Melanocyte of skin (primary cell): ENCODE data around the gene NECTIN4. TPM values are rescaled to one million over a fixed set of nuclear protein-coding genes. Genes with fewer than 3 reads are reported as not detected.

Experiments used
- small RNA-seq, 2 donors: library from RNA; depleted of rRNA; stranded (forward); fragments of <200 nt; gene quantifications; one replicate each; pipeline ENCODE3, GENCODE V24; 2012
- total RNA-seq, 2 donors: library from RNA; depleted of rRNA; stranded (reverse); fragments of >200 nt; gene quantifications; 2 replicates each; pipeline ENCODE4 v1.2.3, GENCODE V29; 2012

NECTIN4 gene
- under 1 TPM in 1 of 2 donors, not detected in 1; 0.69 TPM for total RNA-seq

GRCh38 chr1:161089251-161089924 is at the start of gene NECTIN4:
Gene NECTIN4, minus strand, starts transcription at chr1:161089558. Its CDS starts 262 bp downstream, at chr1:161089296.

GRCh38 chr1:161132410-161133219 is 43.3 kb upstream of the NECTIN4 start, which contains the start of gene DEDD:
Gene DEDD, minus strand, starts transcription at chr1:161132667. Its CDS starts 8,205 bp downstream, at chr1:161124462.

GRCh38 chr1:161117759-161118581 is 28.6 kb upstream of the NECTIN4 start, which contains the start of the genes NIT1 and PFDN2:
Gene NIT1, plus strand, starts transcription at chr1:161118105. Its CDS starts 72 bp downstream, at chr1:161118177.
Gene PFDN2, minus strand, starts transcription at chr1:161118037. Its CDS starts 11 bp downstream, at chr1:161118026.

GRCh38 chr1:161098210-161099068 is 9.1 kb upstream of the NECTIN4 start, which contains the start of gene KLHDC9:
Gene KLHDC9, plus strand, starts transcription at chr1:161098361. Its CDS starts 175 bp downstream, at chr1:161098536.

GRCh38 chr1:161069731-161070270 is 19.6 kb downstream of the NECTIN4 start, which contains the start of gene ARHGAP30:
Gene ARHGAP30, minus strand, starts transcription at chr1:161069891. Its CDS starts 267 bp downstream, at chr1:161069624.

GRCh38 chr1:161045736-161046604 is 43.4 kb downstream of the NECTIN4 start, which contains the start of gene USF1:
Gene USF1, minus strand, starts transcription at chr1:161045977. Its CDS starts 2,702 bp downstream, at chr1:161043275.

GRCh38 chr1:161038523-161039153 is 50.7 kb downstream of the NECTIN4 start, which contains the start of gene TSTD1:
Gene TSTD1, minus strand, starts transcription at chr1:161038964. Its CDS starts 75 bp downstream, at chr1:161038889.

Small RNA genes lying within 50 kb of the gene (small RNA-seq; reads per million reads assigned to genes)
- 0 reads per million in 2 donors for gene AL591806.2

Other genes starting within 250 kb of the NECTIN4 start
- under 1 TPM in 1 of 2 donors, not detected in 1; 0.33 TPM for gene CD244, start 226.7 kb downstream of the NECTIN4 start, total RNA-seq
- gene ITLN1, start 204.4 kb downstream of the NECTIN4 start, total RNA-seq: not detected
- gene ITLN2, start 134.7 kb downstream of the NECTIN4 start, total RNA-seq: not detected
- 10 to 100 TPM; 13.4 to 47.0 TPM for gene F11R, start 68.4 kb downstream of the NECTIN4 start, total RNA-seq
- gene TSTD1, start 50.6 kb downstream of the NECTIN4 start, total RNA-seq: 1 to 10 TPM; 2.7 to 6.9 TPM
- gene USF1, start 43.6 kb downstream of the NECTIN4 start, total RNA-seq: 10 to 100 TPM; 75.0 to 92.9 TPM
- under 1 TPM in 1 of 2 donors, not detected in 1; under 0.01 TPM for gene ARHGAP30, start 19.7 kb downstream of the NECTIN4 start, total RNA-seq
- gene KLHDC9, start 8.8 kb upstream of the NECTIN4 start, total RNA-seq: 1 to 10 TPM in 1 of 2 donors, under 1 TPM in 1; under 0.01 to 1.7 TPM
- 10 to 100 TPM; 24.4 to 38.0 TPM for gene PFDN2, start 28.5 kb upstream of the NECTIN4 start, total RNA-seq
- 10 to 100 TPM; 29.9 to 30.3 TPM for gene NIT1, start 28.5 kb upstream of the NECTIN4 start, total RNA-seq
- 10 to 100 TPM; 28.6 to 40.0 TPM for gene DEDD, start 43.1 kb upstream of the NECTIN4 start, total RNA-seq
- 10 to 100 TPM; 59.2 to 63.9 TPM for gene UFC1, start 64.4 kb upstream of the NECTIN4 start, total RNA-seq
- gene USP21, start 69.9 kb upstream of the NECTIN4 start, total RNA-seq: 10 to 100 TPM in 1 of 2 donors, 1 to 10 TPM in 1; 9.0 to 12.0 TPM
- gene PPOX, start 76.9 kb upstream of the NECTIN4 start, total RNA-seq: 10 to 100 TPM; 11.4 to 14.7 TPM
- gene B4GALT3, start 87.9 kb upstream of the NECTIN4 start, total RNA-seq: 10 to 100 TPM; 27.3 to 29.9 TPM
- gene ADAMTS4, start 109.5 kb upstream of the NECTIN4 start, total RNA-seq: 10 to 100 TPM in 1 of 2 donors, 1 to 10 TPM in 1; 4.0 to 18.6 TPM
- 100 to 1,000 TPM; 137 to 170 TPM for gene NDUFS2, start 112.8 kb upstream of the NECTIN4 start, total RNA-seq
- gene FCER1G, start 125.7 kb upstream of the NECTIN4 start, total RNA-seq: under 1 TPM; 0.34 to 0.67 TPM
- not detected for gene APOA2, start 134.1 kb upstream of the NECTIN4 start, total RNA-seq
- gene TOMM40L, start 136.5 kb upstream of the NECTIN4 start, total RNA-seq: 10 to 100 TPM; 17.9 to 20.0 TPM
- gene NR1I3, start 148.6 kb upstream of the NECTIN4 start, total RNA-seq: not detected
- under 1 TPM; under 0.01 TPM for gene PCP4L1, start 169.2 kb upstream of the NECTIN4 start, total RNA-seq
- under 1 TPM; under 0.01 to 0.33 TPM for gene MPZ, start 220.4 kb upstream of the NECTIN4 start, total RNA-seq
- gene SDHC, start 224.8 kb upstream of the NECTIN4 start, total RNA-seq: 10 to 100 TPM; 23.6 to 29.3 TPM